GM19239 (cell line): ENCODE data around the gene OSBPL2.

ENCODE experiments used
- DNase-seq: peaks from one replicate; pipeline ENCODE4 v3.0.0; 2011; ENCODE audit warnings: low spot score; ENCODE audit not compliant: insufficient read length
- FAIRE-seq: peaks from 2 replicates; lab custom pipeline; 2011; peaks lifted over from hg19 to GRCh38; lab: Jason Lieb, UNC

The OSBPL2 gene

DNA sequence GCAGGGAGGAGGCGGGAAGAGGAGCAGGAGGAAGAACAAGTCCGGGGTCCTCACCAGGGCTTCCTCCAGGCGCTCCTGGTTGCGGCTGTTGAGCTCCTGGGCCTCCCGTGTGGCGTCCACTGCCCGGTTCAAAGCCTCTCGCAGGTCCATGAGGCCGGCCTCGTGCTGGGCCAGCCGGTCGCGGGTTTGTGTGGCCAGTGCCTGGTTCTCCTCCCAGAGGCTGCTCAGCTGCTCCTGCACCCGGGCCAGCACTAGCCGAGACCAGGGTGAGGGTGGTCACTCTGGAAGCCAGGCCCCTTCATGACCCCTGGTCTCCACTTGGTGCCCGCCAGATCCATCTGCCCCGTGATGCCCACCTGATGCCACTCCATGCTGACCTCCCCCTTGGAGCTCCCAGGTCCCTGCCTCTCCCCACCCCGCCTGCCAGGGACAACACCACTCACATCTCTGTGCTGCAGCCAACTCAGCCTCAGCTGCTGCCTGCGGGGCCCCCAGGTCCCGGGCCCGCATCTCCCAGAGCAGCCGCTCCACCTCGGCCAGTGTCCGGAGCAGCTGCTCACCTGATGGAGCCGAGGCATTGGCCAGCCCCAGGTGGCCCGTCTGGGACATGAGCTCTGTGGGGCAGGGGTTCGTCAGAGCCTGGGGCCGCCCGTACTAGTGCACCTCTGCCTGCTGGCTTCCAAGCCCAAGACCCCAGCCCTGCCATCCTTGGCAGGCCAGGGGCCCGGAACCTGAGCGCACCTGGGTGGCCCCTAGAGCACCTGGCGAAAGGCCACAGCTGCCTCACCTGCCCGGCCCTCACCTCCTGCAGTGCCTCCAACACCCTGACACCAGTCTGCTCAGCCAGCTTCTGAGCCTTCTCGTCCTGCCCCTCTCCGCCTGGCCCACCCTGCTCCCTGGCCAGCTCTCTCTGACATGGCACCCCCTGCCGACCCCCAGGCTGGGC lies 80.4 kb downstream of the OSBPL2 start:
- DNase-seq (no peak), FAIRE-seq (no peak)

DNA sequence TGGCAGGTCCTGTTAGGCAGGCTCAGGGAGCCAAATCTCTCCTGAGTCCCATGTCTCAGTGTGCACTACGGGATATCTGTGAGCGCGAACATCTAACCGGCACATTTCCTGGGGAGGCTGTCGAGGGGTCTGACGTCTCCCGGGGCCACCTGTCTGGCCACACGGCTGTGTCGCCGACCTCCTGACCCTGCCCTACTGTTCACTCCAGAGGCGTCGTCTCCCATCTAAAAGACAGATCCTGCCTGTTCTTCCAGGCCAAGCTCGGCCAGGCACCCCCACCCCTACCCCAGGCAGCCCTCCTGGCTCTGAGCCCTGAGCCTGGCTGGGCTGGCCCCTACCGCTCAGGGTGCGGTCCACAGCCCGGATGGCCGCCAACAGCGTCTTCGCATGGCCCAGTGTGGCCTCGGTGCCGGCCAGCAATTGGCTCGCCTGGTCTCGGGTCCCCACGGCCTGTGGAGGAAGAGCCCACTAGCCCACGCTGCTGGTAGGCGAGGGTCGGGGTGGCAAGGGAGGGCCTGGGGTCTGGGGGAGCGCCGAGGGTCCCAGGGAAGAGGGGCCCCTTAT lies 81.1 kb downstream of the OSBPL2 start:
- FAIRE-seq (no peak), DNase-seq (no peak)

DNA sequence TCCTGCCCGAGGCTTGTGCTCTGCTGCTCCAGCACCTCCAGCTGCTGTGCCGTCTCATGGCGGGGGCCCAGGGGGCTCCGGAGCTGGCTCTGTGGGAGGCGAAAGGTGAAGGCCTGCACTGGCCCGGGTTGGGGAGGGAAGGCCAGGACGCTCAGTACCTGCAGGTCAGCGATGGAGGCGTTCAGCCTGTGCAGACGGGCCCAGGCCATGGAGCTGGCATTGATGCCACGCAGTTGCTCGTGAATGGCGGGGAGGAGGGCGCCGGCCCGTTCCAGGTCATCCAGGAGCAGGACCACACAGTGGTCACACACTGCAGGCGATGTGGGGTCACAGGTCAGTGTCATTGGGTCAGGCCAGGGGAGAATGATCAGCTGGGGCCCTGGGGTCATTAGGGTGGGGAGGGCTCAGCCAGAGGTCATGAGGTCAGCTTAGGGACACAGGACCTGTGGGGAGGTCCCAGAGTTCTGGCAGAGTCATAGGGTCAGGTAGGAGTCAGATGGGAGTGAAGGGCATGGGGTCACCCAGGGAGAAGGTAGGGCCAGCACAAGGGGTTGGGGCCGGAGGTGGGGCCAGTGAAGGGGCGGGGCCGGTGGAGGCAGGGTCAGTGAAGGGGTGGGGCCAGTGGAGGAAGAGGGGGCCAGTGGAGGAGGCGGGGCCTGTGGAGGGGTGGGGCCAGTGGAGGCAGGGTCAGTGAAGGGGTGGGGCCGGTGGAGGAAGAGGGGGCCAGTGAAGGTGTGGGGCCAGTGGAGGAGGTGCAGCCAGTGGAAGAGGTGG lies 82.4 kb downstream of the OSBPL2 start:
- DNase-seq, result no peak
- no peak for FAIRE-seq

- no peak for DNase-seq
- FAIRE-seq, result no peak
These were observed 83.2 kb downstream of the OSBPL2 start for GRCh38 chr20:62321521-62321948.

- DNase-seq (no peak), FAIRE-seq (no peak)
These were observed 83.7 kb downstream of the OSBPL2 start for GRCh38 chr20:62321975-62322374.

DNA sequence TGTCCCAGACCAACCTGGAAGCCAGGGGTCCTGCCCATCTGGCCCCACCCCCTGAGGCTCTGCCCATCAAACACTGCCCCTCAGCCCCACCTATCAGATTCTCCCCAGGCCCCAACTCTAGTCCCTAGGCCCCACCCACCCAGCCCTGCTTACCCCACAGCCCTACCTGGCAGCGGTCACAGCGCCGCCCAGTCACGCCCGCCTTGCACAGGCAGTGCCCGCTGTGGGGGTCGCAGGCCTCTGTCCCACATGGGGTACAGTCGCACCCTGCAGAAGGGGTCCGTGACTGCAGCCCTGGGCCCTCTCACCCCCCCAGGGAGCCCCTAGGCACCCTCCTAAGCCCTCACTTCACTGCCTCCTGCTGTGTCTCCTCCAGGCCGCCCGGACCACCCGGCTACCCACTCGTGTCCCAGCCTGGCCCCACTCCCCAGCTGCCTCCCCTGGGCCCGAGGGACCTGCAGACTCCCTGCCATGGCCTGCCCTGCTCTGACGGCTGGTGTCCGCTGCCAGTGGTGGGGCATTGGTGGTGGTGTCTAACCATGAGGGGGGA lies 84.2 kb downstream of the OSBPL2 start:
- no peak for FAIRE-seq
- no peak for DNase-seq

- FAIRE-seq (no peak), DNase-seq (no peak)
These were observed 85.0 kb downstream of the OSBPL2 start for GRCh38 chr20:62323146-62323979.

GRCh38 chr20:62323980-62324906 lies 85.9 kb downstream of the OSBPL2 start:
- FAIRE-seq, result no peak
- no peak for DNase-seq

- no peak for DNase-seq
- FAIRE-seq, result no peak
These were observed 87.0 kb downstream of the OSBPL2 start for GRCh38 chr20:62325172-62325905.

DNA sequence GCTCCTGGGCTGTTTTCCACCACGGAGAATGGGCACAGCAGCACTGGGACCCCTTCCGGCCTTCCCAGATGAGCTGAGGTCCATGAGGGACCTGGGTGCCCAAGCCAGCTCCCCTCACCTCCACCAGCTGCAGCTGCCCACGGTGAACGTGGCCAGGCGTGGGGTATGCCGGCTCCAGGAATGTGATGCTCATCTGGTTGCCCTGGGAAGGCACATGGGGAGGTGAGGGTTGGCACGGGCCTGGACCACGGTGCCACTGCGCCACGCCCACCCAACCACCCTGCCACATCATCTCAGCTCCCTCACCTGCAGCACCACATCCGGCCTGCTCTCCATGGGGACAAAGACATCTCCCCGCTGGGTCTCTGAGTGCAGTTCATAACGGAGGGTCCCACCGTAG lies 88.2 kb downstream of the OSBPL2 start:
- no peak for FAIRE-seq
- no peak for DNase-seq

DNA sequence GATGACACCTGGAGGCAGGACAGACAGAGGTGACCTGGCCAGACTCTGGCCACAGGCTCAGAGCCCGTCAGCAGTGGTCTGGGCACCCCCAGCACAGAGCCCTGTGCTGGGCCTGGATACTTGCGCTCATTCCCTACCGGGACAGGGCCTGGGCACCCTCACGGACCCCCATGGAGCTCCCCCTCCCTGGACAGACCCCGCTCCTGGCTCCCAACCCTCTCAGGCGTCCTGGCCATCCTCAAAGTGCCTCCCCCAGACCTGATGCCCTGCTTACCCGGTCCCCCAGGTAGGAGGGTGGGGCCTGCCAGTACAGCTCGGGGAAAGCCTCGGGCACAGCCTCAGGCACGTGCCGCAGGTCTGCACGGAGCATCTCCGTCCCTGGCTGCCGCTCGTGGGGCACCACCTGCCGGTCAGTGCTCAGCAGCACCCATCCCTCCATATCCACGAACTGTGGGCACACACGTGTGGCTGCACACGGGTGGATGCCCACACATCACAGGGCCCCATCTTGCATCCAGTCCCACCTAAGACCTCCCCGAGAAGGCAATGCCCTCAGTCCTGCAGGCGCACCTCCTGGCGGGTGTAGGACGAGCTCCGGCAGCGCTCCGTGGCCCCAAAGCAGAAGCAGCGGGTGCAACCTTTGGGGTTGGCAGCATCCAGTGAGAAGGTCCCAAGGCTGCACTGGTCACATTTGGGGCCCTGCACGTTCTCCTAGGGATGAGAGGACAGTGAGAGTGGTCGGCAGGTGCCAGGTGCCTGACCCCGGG lies 88.8 kb downstream of the OSBPL2 start:
- DNase-seq (no peak), FAIRE-seq (no peak)

- no peak for DNase-seq
- no peak for FAIRE-seq
These were observed 89.6 kb downstream of the OSBPL2 start for GRCh38 chr20:62327726-62328495.

GRCh38 chr20:62328684-62329388 lies 90.5 kb downstream of the OSBPL2 start:
- FAIRE-seq (no peak), DNase-seq (no peak)

DNA sequence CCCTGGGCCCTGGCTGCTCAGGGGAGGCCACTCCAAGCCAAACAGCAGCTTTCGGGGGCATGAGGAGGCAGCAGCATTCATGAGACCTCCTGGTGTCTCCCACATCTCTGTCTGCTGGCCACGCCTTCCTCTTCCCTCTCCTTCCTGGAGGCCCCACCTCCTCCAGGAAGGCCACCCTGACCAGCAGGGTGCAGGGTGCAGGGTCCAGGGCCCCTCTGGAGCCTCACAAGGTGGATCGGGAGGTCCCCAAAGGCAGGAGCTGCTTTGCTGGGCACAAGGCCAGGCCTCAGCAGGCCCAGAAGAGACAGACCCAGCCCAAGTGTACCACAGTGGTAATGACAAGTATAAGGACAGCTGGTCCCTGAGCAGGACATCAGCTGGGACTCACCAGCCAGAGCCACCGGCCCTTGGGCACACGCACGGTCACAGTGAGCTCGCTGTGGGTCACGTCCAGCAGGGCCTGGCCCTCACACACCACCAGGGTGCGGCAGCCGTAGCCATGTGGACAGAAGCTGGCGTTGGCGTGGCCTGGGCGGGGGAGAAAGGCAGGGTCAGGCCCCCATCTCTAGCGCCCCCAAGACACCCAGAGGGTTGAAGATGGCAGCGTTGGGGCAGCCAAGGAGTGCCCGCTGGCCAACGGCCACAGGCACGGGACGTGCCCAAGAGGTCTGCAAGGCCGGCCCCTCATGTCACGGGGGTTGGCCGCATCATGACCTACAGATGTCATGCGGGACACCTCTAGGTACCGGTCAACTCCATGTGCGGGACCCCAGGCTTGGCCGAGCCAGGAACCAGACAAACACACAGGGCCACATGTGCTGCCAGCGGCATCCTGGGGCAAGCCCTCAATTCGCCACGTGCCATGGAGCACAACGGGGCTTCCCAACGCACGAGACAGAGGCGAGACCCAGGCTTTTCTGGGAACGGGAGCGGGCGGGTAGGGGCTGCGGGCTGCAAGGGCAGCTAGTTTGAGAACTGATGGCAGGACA lies 91.4 kb downstream of the OSBPL2 start:
- FAIRE-seq (no peak), DNase-seq (no peak)
